ENCODE measurements around the gene LCT. TPM values are rescaled to one million over a fixed set of nuclear protein-coding genes. Genes with fewer than 3 reads are reported as not detected.

The LCT gene
- total and polyA plus RNA-seq, 2 of the 13 experiments (the other 11 are each of a cell fraction or from before 2014, with no cell fraction given) = not detected

DNA sequence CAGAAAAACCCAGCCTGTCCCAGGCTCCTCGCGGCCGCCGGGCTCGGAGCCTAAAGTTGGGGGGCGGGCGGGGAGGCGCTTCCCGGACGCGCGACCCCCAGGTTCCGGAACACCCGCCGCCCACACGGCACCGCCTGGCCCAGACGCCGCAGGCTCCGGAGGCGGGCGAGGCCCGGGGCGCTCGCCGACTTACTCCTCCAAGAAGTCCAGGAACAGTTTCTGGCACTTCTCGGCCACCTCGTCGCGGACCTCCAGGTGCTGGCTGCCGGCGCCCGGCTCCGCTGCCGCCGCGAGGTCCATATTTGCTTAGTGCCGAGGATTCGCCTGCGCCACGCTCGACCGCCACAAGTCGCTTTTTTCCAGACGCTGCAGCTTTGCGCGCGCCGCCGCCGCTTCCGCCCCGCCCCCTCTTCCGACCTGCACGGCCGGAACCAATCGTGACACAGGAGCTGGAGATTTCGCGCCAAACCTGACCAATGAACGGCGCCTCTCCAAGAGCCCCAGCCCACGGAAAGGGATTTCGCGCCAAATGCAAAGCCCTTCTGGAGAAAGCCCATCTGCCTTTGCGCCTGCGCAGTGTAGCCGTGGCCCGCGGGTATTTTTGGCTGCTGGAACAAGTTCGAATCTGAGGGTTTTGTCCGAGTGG lies 39.2 kb upstream of the LCT start, which contains the start of gene MCM6 (continued):
- TF ChIP-seq CREM (IDR thresholded peaks at IDR 0.05) (peak; percentile 48), CREM (CRISPR knock-in tag; IDR thresholded peaks at IDR 0.05) (no peak), HIVEP1 (CRISPR knock-in tag; IDR thresholded peaks at IDR 0.05) (peak; percentile 69), CC2D1A (CRISPR knock-in tag; IDR thresholded peaks at IDR 0.05) (peak; percentile 92; the same call in 1 of the 2 replicates), ZNF136 (CRISPR knock-in tag; IDR thresholded peaks at IDR 0.05; ENCODE audit: low read depth) (no peak), KDM1A (CRISPR knock-in tag; IDR thresholded peaks at IDR 0.05) (no peak), TGIF2 (CRISPR knock-in tag; IDR thresholded peaks at IDR 0.05) (no peak), KDM2A (CRISPR knock-in tag; IDR thresholded peaks at IDR 0.05; ENCODE audit: borderline replicate concordance, low read depth) (peak; percentile 32; the same call in 1 of the 2 replicates), REPIN1 (CRISPR knock-in tag; IDR thresholded peaks at IDR 0.05; ENCODE audit: borderline replicate concordance, low read depth) (peak; percentile 71), ZNF572 (CRISPR knock-in tag; IDR thresholded peaks at IDR 0.05) (no peak), KDM4B (CRISPR knock-in tag; IDR thresholded peaks at IDR 0.05) (no peak), CREB1 (IDR thresholded peaks at IDR 0.05) (peak; percentile 62), CREB1 (CRISPR knock-in tag; IDR thresholded peaks at IDR 0.05) (peak; percentile 33; the same call in 1 of the 2 replicates), GLI4 (CRISPR knock-in tag; IDR thresholded peaks at IDR 0.05; ENCODE audit: borderline replicate concordance) (no peak), PCBP2 (optimal IDR thresholded peaks at IDR 0.05; ENCODE audit: low read depth, low read length, poor library complexity, severe bottlenecking) (no peak), RAD51 (IDR thresholded peaks at IDR 0.05; ENCODE audit: borderline replicate concordance) (no peak)
- TF ChIP-seq, protein P1, sequence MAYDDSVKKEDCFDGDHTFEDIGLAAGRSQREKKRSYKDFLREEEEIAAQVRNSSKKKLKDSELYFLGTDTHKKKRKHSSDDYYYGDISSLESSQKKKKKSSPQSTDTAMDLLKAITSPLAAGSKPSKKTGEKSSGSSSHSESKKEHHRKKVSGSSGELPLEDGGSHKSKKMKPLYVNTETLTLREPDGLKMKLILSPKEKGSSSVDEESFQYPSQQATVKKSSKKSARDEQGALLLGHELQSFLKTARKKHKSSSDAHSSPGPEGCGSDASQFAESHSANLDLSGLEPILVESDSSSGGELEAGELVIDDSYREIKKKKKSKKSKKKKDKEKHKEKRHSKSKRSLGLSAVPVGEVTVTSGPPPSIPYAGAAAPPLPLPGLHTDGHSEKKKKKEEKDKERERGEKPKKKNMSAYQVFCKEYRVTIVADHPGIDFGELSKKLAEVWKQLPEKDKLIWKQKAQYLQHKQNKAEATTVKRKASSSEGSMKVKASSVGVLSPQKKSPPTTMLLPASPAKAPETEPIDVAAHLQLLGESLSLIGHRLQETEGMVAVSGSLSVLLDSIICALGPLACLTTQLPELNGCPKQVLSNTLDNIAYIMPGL (CRISPR knock-in tag; IDR thresholded peaks at IDR 0.05; ENCODE audit: borderline replicate concordance in 1 of 2, low read depth in 1 of 2) = no peak
- TF ChIP-seq, protein P2, sequence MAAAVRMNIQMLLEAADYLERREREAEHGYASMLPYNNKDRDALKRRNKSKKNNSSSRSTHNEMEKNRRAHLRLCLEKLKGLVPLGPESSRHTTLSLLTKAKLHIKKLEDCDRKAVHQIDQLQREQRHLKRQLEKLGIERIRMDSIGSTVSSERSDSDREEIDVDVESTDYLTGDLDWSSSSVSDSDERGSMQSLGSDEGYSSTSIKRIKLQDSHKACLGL (CRISPR knock-in tag; IDR thresholded peaks at IDR 0.05) = peak; percentile 86
- TF ChIP-seq, protein P3, sequence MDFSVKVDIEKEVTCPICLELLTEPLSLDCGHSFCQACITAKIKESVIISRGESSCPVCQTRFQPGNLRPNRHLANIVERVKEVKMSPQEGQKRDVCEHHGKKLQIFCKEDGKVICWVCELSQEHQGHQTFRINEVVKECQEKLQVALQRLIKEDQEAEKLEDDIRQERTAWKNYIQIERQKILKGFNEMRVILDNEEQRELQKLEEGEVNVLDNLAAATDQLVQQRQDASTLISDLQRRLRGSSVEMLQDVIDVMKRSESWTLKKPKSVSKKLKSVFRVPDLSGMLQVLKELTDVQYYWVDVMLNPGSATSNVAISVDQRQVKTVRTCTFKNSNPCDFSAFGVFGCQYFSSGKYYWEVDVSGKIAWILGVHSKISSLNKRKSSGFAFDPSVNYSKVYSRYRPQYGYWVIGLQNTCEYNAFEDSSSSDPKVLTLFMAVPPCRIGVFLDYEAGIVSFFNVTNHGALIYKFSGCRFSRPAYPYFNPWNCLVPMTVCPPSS (IDR thresholded peaks at IDR 0.05) = no peak
- TF ChIP-seq, protein P4, sequence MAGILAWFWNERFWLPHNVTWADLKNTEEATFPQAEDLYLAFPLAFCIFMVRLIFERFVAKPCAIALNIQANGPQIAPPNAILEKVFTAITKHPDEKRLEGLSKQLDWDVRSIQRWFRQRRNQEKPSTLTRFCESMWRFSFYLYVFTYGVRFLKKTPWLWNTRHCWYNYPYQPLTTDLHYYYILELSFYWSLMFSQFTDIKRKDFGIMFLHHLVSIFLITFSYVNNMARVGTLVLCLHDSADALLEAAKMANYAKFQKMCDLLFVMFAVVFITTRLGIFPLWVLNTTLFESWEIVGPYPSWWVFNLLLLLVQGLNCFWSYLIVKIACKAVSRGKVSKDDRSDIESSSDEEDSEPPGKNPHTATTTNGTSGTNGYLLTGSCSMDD (CRISPR knock-in tag; IDR thresholded peaks at IDR 0.05) = no peak
- TF ChIP-seq, protein P5, sequence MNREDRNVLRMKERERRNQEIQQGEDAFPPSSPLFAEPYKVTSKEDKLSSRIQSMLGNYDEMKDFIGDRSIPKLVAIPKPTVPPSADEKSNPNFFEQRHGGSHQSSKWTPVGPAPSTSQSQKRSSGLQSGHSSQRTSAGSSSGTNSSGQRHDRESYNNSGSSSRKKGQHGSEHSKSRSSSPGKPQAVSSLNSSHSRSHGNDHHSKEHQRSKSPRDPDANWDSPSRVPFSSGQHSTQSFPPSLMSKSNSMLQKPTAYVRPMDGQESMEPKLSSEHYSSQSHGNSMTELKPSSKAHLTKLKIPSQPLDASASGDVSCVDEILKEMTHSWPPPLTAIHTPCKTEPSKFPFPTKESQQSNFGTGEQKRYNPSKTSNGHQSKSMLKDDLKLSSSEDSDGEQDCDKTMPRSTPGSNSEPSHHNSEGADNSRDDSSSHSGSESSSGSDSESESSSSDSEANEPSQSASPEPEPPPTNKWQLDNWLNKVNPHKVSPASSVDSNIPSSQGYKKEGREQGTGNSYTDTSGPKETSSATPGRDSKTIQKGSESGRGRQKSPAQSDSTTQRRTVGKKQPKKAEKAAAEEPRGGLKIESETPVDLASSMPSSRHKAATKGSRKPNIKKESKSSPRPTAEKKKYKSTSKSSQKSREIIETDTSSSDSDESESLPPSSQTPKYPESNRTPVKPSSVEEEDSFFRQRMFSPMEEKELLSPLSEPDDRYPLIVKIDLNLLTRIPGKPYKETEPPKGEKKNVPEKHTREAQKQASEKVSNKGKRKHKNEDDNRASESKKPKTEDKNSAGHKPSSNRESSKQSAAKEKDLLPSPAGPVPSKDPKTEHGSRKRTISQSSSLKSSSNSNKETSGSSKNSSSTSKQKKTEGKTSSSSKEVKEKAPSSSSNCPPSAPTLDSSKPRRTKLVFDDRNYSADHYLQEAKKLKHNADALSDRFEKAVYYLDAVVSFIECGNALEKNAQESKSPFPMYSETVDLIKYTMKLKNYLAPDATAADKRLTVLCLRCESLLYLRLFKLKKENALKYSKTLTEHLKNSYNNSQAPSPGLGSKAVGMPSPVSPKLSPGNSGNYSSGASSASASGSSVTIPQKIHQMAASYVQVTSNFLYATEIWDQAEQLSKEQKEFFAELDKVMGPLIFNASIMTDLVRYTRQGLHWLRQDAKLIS (CRISPR knock-in tag; IDR thresholded peaks at IDR 0.05) = no peak

Data from HepG2 (cell line).